K562 treated with DMSO at 1 percent for 12 hours (cell line): Measurements from ENCODE around the gene C2CD2L. TPM values are rescaled to one million over a fixed set of nuclear protein-coding genes. Genes with fewer than 3 reads are reported as not detected.

Experiments
- total RNA-seq: library from RNA; unstranded; fragments of 300-600 nt; gene quantifications from 2 replicates; pipeline ENCODE4 v1.2.3, GENCODE V29; 2022; ENCODE audit not compliant: insufficient read depth

Gene C2CD2L
- total RNA-seq, result 26.1 and 40.1 TPM in 2 replicates

DNA sequence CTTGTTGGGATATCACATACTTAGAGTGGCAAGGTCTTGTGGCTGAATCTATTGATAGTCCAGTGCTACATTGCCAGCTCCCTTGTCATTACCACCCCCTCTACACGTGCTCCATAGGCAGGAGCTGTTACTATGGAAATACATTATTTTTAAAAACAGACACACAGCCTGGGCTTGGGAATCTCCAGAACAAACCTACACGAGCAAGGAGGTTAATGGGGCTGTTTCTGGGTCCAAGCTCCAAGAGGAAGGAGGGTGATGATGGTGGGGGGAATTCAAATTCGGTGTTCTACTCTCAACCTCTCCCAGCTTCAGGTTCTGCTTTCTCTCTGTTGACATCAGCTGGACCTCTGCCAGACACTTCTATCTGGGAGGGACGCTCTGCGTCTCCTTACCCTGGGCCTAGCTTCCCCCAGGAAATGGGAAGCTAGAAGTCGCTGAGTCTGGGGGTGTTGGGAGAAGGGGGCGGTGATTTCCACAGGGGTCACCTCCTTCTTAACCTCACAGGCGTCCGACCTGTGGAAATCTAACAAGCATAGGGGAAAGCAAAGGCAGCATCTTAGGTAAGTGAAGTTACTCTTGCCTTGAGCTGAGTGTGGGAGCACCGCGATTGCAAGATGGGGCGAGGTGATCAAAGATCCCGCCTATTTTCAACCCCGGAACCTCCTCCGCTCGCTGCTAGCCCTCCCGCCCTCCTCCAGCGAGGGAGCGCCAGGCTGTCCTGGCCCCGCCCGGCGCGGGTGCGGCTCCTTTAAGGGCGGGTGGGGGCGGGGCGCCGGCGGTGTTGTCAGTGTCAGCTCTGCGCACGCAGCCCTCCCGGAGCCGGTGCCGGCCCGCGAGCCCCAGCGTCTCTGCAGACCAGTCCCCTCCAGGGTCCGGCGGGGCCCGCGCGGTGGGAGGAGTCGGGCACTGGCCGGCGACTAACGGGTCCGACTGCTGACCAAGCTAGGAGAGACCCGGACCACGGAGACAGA, at the start of gene C2CD2L:
TSS of gene C2CD2L (plus strand) at position 781 of the 974 bp plus-strand sequence. CDS start 398 bp downstream, outside the sequence.

DNA sequence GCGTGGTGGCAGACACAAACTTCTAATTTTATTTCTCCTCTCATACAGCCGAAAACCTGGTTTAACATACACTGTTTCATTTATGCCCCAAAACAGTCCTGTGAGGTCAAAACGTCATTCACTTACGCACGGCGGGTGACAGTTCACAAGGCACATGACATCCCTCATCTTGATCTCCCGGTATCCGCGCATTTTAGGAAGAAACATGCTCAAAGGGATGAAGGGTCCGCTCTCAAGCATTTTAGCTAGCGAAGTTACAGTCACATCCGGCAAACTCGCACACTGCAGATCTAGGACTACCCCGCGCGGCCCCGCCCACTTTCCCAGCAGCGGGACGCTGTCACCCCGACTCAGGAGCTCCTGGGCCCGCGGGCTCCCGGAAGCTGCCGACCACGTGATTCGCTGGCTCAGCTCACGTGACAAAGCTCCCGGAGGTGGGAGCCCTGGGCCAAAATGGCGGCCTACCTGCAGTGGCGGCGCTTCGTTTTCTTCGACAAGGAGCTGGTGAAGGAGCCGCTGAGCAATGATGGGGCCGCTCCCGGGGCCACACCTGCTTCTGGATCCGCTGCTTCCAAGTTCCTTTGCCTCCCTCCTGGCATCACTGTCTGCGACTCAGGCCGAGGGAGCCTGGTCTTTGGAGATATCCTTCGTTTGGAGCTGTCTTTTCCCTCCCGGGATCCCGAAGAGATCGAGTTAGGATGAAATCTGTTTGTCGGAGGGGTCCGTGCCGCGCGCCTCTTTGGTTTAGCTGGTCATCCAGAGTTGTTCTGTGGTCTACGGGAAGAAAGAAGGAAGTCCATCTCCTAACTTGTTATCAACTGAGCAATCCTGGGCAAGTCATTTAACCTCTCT, 39.5 kb upstream of the C2CD2L start, which contains the start of gene VPS11:
TSS of gene VPS11 (plus strand) at position 448 of the 852 bp plus-strand sequence. CDS start at position 454, 6 bp downstream.

DNA sequence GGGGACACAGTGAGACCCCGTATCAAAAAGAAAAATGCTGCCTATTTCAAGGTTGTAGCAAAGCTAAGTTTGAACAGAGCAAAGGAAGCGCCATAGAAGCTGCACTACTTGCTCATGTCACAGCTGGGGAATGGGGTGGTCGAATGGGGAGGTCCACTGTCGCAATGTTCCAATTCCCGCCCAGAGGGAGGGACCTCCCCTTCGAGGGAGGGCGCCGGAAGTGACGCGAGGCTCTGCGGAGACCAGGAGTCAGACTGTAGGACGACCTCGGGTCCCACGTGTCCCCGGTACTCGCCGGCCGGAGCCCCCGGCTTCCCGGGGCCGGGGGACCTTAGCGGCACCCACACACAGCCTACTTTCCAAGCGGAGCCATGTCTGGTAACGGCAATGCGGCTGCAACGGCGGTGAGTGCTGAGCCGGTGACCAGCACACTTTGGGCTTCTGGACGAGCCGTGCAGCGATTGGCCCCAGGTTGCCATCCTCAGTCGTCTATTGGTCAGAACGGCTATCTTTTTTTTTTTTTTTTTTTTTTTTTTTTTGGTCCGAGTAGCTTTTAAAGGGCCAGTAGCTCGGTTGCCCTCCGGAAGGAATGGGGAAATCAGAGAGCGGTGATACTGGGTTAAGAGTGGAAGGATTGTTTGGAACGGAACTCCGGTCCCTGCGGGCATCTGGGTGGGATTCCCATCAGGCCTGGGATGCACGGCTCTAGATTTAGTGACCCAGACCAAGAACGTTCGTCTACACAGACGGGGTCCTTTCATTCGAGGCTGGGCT, 22.3 kb upstream of the C2CD2L start, which contains the start of gene HMBS:
TSS of gene HMBS (plus strand) at position 219 of the 774 bp plus-strand sequence. CDS start at position 372, 153 bp downstream.

DNA sequence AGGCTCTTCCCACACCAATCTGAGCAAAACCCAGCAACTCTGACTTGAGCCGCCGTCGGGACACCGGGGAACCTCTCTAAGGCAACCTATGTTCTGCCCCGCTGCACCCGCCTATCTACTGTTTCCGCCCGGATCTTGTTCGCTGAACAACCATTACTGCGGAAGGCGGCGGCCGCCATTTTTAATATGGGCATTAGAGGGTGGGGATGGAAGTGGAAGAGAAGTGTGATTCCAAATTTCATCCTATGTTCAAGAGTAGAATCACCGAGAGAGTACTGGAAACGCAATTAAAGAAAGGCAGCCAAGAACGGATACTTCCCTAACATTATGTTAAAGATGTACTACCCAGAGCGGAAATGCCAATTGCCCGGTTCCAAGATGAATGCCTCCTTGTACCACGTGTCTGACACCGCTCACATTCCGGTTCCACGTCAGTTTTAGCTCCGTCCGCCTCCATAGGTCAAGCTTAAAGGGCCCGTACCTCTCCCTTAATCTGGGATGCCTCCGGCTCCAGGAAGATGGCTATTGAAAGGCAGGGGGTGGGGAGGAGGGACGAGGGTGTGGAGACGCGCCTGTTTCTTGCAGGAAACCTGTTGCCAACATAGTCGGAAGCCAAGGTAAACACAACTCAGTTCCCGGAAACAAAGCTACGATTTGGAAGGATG, 5.3 kb upstream of the C2CD2L start, which contains the start of gene DPAGT1:
TSS of gene DPAGT1 (minus strand) at position 95 of the 665 bp plus-strand sequence. CDS start 198 bp downstream, outside the sequence.

DNA sequence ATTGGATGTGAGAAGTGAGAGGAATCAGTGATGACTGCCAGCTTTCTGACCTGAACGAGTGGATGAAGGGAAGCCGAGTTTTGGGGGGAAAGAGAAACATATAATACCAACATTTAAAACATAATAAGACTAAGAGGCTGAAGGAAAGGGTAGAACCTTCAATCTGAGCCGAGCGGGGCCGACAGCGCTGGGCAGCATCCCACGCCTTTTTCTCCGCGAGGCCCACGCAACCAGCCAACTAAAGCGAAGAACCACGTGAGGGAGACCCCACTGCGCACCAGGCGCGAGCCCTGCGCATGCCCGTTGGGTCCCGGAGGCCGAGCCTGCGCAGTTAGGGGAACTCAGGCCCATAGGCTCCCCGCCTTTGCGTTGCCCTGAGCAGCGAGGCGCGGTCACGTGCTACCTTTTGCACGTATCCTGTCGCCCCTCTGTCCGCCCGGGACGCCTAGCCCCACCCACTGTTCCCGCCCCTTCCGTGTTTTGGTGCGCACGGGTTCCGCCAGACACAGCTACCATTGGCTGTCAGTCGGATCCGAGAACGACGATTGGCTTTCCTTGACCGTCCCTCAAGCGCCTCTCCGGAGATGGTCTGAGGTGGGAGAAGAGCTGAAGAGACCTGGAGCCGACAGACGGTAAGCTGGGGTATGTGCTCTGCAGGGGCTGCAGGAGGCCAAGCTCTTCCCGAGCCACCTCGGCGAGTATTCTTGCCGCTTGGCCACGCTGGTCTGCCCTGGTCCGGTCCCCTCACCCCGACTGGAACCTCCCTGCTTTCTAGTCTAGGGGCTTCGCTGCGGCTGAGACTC, 14.1 kb downstream of the C2CD2L start, which contains the start of gene HINFP:
TSS of gene HINFP (plus strand) at position 573 of the 803 bp plus-strand sequence. CDS start 5,365 bp downstream, outside the sequence.

DNA sequence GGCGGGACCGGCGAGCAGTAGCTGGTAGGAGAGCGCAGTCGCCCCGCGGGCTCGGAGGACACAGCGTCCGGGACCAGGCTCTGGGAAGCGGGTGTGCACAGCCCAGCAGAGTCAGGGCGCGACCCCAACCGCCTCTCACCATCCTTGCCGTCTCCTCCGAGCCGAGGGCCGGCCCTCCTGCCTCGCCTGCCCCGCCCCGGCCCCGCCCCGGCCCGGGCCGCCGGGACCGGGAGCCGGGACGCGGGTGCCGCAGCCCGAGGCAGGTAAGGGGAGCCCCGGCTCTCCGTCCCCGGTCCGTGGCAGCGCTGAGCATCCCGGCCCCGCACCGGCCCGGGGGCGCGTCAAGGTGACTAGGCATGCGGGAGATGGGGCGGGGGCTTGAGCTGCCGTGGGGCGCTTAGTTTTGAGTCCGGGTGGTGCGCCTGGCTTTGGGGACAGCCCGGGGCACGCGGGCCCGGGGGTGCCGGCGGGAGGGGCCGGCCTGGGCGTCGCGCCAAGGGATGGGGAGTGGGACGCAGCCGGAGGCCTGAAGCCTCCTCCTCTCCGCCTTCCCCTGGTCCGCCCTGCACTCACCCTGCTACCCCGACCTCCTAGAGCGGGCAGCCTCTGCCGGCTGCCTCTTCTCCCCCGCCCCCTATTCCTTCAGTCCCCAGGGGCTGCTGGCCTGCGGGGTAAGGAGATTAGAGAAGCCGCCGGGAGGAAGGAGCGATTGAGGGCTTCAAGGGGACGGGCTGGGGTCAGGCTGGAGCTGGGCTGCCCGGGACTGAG, 42.1 kb downstream of the C2CD2L start, which contains the start of gene ABCG4:
TSS of gene ABCG4 (plus strand) at position 35 of the 768 bp plus-strand sequence. CDS start 914 bp downstream, outside the sequence.

Other genes with a start within 250 kb of the C2CD2L start
- gene CXCR5, start 223.5 kb upstream of the C2CD2L start, total RNA-seq, result not detected in 2 replicates
- 2.3 and 12.1 TPM in 2 replicates for gene BCL9L, start 181.4 kb upstream of the C2CD2L start, total RNA-seq
- gene UPK2, start 151.0 kb upstream of the C2CD2L start, total RNA-seq, result not detected in 2 replicates
- not detected in 2 replicates for gene FOXR1, start 135.6 kb upstream of the C2CD2L start, total RNA-seq
- gene CENATAC, start 109.2 kb upstream of the C2CD2L start, total RNA-seq, result 8.3 and 17.1 TPM in 2 replicates
- gene RPS25, start 89.0 kb upstream of the C2CD2L start, total RNA-seq, result 1,621 and 2,114 TPM in 2 replicates
- 149 and 183 TPM in 2 replicates for gene TRAPPC4, start 88.6 kb upstream of the C2CD2L start, total RNA-seq
- 37.9 and 44.4 TPM in 2 replicates for gene SLC37A4, start 76.5 kb upstream of the C2CD2L start, total RNA-seq
- gene HYOU1, start 50.1 kb upstream of the C2CD2L start, total RNA-seq, result 137 and 244 TPM in 2 replicates
- 33.0 and 35.8 TPM in 2 replicates for gene VPS11, start 39.5 kb upstream of the C2CD2L start, total RNA-seq
- 65.7 and 78.9 TPM in 2 replicates for gene HMBS, start 22.5 kb upstream of the C2CD2L start, total RNA-seq
- 17.6 and 45.7 TPM in 2 replicates for gene DPAGT1, start 5.5 kb upstream of the C2CD2L start, total RNA-seq
- 20.0 and 31.5 TPM in 2 replicates for gene HINFP, start 14.2 kb downstream of the C2CD2L start, total RNA-seq
- not detected in 2 replicates for gene ABCG4, start 41.7 kb downstream of the C2CD2L start, total RNA-seq
- 2.5 and 3.5 TPM in 2 replicates for gene NLRX1, start 61.4 kb downstream of the C2CD2L start, total RNA-seq
- gene NHERF4, start 78.1 kb downstream of the C2CD2L start, total RNA-seq, result not detected in 2 replicates
- 3.7 and 20.1 TPM in 2 replicates for gene CBL, start 99.0 kb downstream of the C2CD2L start, total RNA-seq
- 10.9 and 23.5 TPM in 2 replicates for gene MCAM, start 209.8 kb downstream of the C2CD2L start, total RNA-seq
- 40.4 and 60.3 TPM in 2 replicates for gene RNF26, start 227.2 kb downstream of the C2CD2L start, total RNA-seq
- gene C1QTNF5, start 233.5 kb downstream of the C2CD2L start, total RNA-seq, result 0.80 TPM in 1 of 2 replicates, not detected in the other
- not detected in 2 replicates for gene MFRP, start 239.4 kb downstream of the C2CD2L start, total RNA-seq